Testis (tissue), 3 donors: ENCODE data around the gene PRMT5. TPM values are rescaled to one million over a fixed set of nuclear protein-coding genes. Genes with fewer than 3 reads are reported as not detected.
A peak's percentile ranks its signal among the peaks of the same experiment; 100 is the strongest.

Source experiments
- DNase-seq: peaks from one replicate; pipeline ENCODE4 v3.0.0-alpha.2; 2019
- H3K27ac ChIP-seq, 2 donors: fragments of 200-600 bp; sonication (generic); one replicate each; pipeline ENCODE4 v1.5.1; 2019
- H3K27me3 ChIP-seq: fragments of 200-600 bp; sonication (generic); one replicate; pipeline ENCODE4 v1.5.1; 2019
- H3K36me3 ChIP-seq: fragments of 200-600 bp; sonication (generic); one replicate; pipeline ENCODE4 v1.5.1; 2017; ENCODE audit warnings: low read depth; ENCODE audit errors: missing control alignments
- H3K4me1 ChIP-seq: fragments of 200-600 bp; sonication (generic); one replicate; pipeline ENCODE4 v1.5.1; 2019
- H3K4me3 ChIP-seq, 2 donors: fragments of 200-600 bp; sonication (generic); one replicate each; pipeline ENCODE4 v1.5.1; 2017 to 2019
- H3K9me3 ChIP-seq: fragments of 200-600 bp; sonication (generic); one replicate; pipeline ENCODE4 v1.5.1; 2017
- POLR2A ChIP-seq: fragments of 450-650 bp; IDR thresholded peaks from one replicate; pipeline ENCODE4 v1.6.1; 2017; ENCODE audit warnings: antibody characterized with exemption, mild to moderate bottlenecking, moderate library complexity
- WGBS, 2 donors: methylation state at CpG; one replicate each; pipeline ENCODE4 v1.1.5; 2018; 5-methylcytosine and 5-hydroxymethylcytosine counted together
- intact Hi-C: fragments of 100-400 bp; cut with DNase I; formaldehyde crosslinking; loops from one replicate; pipeline ENCODE4 v1.15.1; 2023; ENCODE audit warnings: low total_unique reads
- polyA plus RNA-seq: library from polyadenylated mRNA; stranded (reverse); fragments of 350-450 nt; fragmentation: Illumina TruSeq; extraction: RNeasy Lipid Tissue Mini Kit (QIAGEN cat#74804); gene quantifications from one replicate; pipeline ENCODE4 v1.2.3, GENCODE V29; 2014; ENCODE audit warnings: low read depth, low replicate concordance; ENCODE audit not compliant: insufficient read depth
- total RNA-seq, 2 donors: library from RNA; depleted of rRNA; stranded (reverse); fragments of >200 nt; gene quantifications; one replicate each; pipeline ENCODE4 v1.2.3, GENCODE V29; 2016
- TF ChIP-seq, protein P1 (sequence below), 3 experiments: fragments of 450-650 bp in 2 of 3; fragments of 200-600 bp in 1 of 3; sonication (generic) in 1 of 3; IDR thresholded peaks; one replicate each; pipeline ENCODE4 v1.5.1; 2016 to 2019; ENCODE audit warnings: antibody characterized with exemption in 3 of 3, mild to moderate bottlenecking in 2 of 3, moderate library complexity in 1 of 3

Gene PRMT5
- total and polyA plus RNA-seq, 3 donors from 2014 or later = 62.4 to 76.8 (median 73.9) TPM

GRCh38 chr14:22870811-22871223 lies 58.4 kb downstream of the PRMT5 start:
- H3K36me3 ChIP-seq = no peaks in the 10 kb centered on the region
- WGBS, 2 donors = 0 to 6% methylated on average over 1 of the region's 1 CpG
- H3K9me3 ChIP-seq = no peaks in the 10 kb centered on the region
- no peak for DNase-seq
- intact Hi-C loops = no loop called here
- TF ChIP-seq, protein P1, sequence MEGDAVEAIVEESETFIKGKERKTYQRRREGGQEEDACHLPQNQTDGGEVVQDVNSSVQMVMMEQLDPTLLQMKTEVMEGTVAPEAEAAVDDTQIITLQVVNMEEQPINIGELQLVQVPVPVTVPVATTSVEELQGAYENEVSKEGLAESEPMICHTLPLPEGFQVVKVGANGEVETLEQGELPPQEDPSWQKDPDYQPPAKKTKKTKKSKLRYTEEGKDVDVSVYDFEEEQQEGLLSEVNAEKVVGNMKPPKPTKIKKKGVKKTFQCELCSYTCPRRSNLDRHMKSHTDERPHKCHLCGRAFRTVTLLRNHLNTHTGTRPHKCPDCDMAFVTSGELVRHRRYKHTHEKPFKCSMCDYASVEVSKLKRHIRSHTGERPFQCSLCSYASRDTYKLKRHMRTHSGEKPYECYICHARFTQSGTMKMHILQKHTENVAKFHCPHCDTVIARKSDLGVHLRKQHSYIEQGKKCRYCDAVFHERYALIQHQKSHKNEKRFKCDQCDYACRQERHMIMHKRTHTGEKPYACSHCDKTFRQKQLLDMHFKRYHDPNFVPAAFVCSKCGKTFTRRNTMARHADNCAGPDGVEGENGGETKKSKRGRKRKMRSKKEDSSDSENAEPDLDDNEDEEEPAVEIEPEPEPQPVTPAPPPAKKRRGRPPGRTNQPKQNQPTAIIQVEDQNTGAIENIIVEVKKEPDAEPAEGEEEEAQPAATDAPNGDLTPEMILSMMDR (IDR thresholded peaks at IDR 0.05) = no peak
- no peak for TF ChIP-seq POLR2A
- peaks cover 6% of the 10 kb centered on the region for H3K4me1 ChIP-seq
- H3K4me3 ChIP-seq = peak overlapping the region; percentile 79 to 92
- H3K27me3 ChIP-seq = no peaks in the 10 kb centered on the region
- H3K27ac ChIP-seq = peak overlapping the region; percentile 95 to 99

Other genes with a start within 250 kb of the PRMT5 start
- 10 to 100 TPM; 61.7 to 79.8 TPM for gene OXA1L, start 162.7 kb downstream of the PRMT5 start, total RNA-seq
- 76.8 TPM for gene OXA1L, start 162.7 kb downstream of the PRMT5 start, polyA plus RNA-seq
- 10 to 100 TPM; 22.2 to 34.7 TPM for gene SLC7A7, start 113.9 kb downstream of the PRMT5 start, total RNA-seq
- 77.1 TPM for gene SLC7A7, start 113.9 kb downstream of the PRMT5 start, polyA plus RNA-seq
- 10 to 100 TPM; 31.1 to 47.0 TPM for gene MRPL52, start 99.5 kb downstream of the PRMT5 start, total RNA-seq
- gene MRPL52, start 99.5 kb downstream of the PRMT5 start, polyA plus RNA-seq = 77.0 TPM
- gene MMP14, start 92.8 kb downstream of the PRMT5 start, total RNA-seq = 10 to 100 TPM; 14.2 to 35.8 TPM
- 54.6 TPM for gene MMP14, start 92.8 kb downstream of the PRMT5 start, polyA plus RNA-seq
- 10 to 100 TPM; 41.3 to 67.7 TPM for gene LRP10, start 57.6 kb downstream of the PRMT5 start, total RNA-seq
- gene LRP10, start 57.6 kb downstream of the PRMT5 start, polyA plus RNA-seq = 58.2 TPM
- gene REM2, start 46.2 kb downstream of the PRMT5 start, total RNA-seq = 1 to 10 TPM; 2.9 to 4.8 TPM
- gene REM2, start 46.2 kb downstream of the PRMT5 start, polyA plus RNA-seq = 2.4 TPM
- gene RBM23, start 10.2 kb downstream of the PRMT5 start, total RNA-seq = 100 to 1,000 TPM in 1 of 2 donors, 10 to 100 TPM in 1; 93.3 to 115 TPM
- gene RBM23, start 10.2 kb downstream of the PRMT5 start, polyA plus RNA-seq = 73.7 TPM
- gene HAUS4, start 27.7 kb upstream of the PRMT5 start, total RNA-seq = 10 to 100 TPM; 26.4 to 30.5 TPM
- 22.4 TPM for gene HAUS4, start 27.7 kb upstream of the PRMT5 start, polyA plus RNA-seq
- 10 to 100 TPM; 11.3 to 11.9 TPM for gene AJUBA, start 53.2 kb upstream of the PRMT5 start, total RNA-seq
- 12.8 TPM for gene AJUBA, start 53.2 kb upstream of the PRMT5 start, polyA plus RNA-seq
- gene C14orf93, start 80.8 kb upstream of the PRMT5 start, total RNA-seq = 10 to 100 TPM; 12.5 to 17.5 TPM
- gene C14orf93, start 80.8 kb upstream of the PRMT5 start, polyA plus RNA-seq = 4.5 TPM
- gene PSMB5, start 105.5 kb upstream of the PRMT5 start, total RNA-seq = 100 to 1,000 TPM in 1 of 2 donors, 10 to 100 TPM in 1; 97.2 to 123 TPM
- 145 TPM for gene PSMB5, start 105.5 kb upstream of the PRMT5 start, polyA plus RNA-seq
- gene PSMB11, start 112.8 kb upstream of the PRMT5 start, total RNA-seq = under 1 TPM; 0.12 to 0.31 TPM
- 0.20 TPM for gene PSMB11, start 112.8 kb upstream of the PRMT5 start, polyA plus RNA-seq
- 10 to 100 TPM; 10.2 TPM for gene CDH24, start 128.1 kb upstream of the PRMT5 start, total RNA-seq
- 3.9 TPM for gene CDH24, start 128.1 kb upstream of the PRMT5 start, polyA plus RNA-seq
- 100 to 1,000 TPM; 209 to 216 TPM for gene ACIN1, start 165.8 kb upstream of the PRMT5 start, total RNA-seq
- gene ACIN1, start 165.8 kb upstream of the PRMT5 start, polyA plus RNA-seq = 151 TPM
- gene C14orf119, start 166.1 kb upstream of the PRMT5 start, total RNA-seq = 10 to 100 TPM; 17.7 to 26.9 TPM
- gene C14orf119, start 166.1 kb upstream of the PRMT5 start, polyA plus RNA-seq = 60.8 TPM
- gene CIROP, start 175.6 kb upstream of the PRMT5 start, total RNA-seq = not detected
- gene CIROP, start 175.6 kb upstream of the PRMT5 start, polyA plus RNA-seq = not detected
- under 1 TPM; 0.19 to 0.24 TPM for gene CEBPE, start 189.9 kb upstream of the PRMT5 start, total RNA-seq
- gene CEBPE, start 189.9 kb upstream of the PRMT5 start, polyA plus RNA-seq = not detected